DMS 273 (cell line): ENCODE measurements around the gene CLASP1.
"Not testable (repeated sequence)": the region's sequence is repeated elsewhere in the genome, so short reads cannot be mapped to it uniquely, and the experiment has no call there.

Experiments
- DNase-seq: peaks from one replicate; lab custom pipeline; 2025; ENCODE audit not compliant: unreplicated experiment; lab: John Stamatoyannopoulos, UW

CLASP1 gene

DNA sequence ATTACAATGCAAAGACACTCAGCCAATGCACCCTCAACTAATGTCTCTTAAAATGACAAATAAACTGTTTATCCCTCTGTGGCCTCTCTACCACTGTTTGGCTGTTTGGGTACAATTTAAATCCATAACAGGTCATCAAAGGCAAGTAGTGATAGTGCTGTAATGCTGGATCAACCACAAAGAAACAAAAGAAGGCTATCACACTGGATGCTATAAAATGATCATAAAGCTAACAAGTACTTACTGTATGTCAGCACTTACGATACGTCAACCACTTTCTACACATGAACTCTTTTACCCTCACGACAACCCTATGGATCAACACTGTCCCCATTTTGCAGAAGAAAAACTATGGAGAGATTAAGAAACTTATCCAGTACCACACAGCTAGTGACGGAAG is 64.5 kb downstream of the CLASP1 start:
- DNase-seq: no peak

- DNase-seq: no peak
Measured at GRCh38 chr2:121583555-121583954, 65.7 kb downstream of the CLASP1 start.

DNA sequence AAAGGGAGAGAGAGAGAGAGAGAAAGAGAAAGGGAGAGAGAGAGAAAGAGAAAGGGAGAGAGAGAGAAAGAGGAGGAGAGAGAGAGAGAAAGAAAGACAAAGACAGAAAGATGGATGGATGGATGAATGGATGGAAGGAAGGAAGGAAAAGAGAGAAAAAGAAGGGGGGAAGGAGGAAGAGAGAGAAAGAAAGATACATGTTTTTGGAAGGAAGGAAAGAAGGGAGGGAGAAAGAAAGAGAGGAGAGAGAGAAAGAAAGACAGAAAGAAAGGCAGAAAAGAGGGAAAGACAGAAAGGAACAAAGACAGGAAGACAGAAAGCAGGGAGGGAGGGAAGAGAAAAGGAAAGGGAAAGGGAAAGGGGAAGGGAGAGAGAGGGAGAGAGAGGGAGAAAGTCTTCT is 67.0 kb downstream of the CLASP1 start:
- no peak for DNase-seq

GRCh38 chr2:121579309-121579708 is 70.0 kb downstream of the CLASP1 start:
- DNase-seq: no peak

DNA sequence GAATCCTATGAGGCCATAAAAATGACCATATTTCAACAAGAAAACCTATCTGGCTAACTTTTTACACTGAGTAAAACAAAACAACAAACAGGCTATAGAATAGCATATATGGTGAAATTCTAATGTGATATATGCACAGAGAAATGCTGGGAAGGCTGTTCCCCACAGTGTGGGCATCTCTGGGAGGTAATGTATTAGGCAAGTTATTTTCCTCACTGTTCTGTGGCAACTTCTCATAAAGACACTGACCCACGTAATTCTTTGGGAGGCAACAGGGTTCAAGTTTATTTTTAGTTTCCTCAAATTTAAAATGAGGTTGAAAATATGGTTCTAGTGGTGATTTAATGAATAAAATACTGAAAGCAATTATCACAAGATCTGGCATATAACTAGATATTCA is 71.9 kb downstream of the CLASP1 start:
- no peak for DNase-seq

DNA sequence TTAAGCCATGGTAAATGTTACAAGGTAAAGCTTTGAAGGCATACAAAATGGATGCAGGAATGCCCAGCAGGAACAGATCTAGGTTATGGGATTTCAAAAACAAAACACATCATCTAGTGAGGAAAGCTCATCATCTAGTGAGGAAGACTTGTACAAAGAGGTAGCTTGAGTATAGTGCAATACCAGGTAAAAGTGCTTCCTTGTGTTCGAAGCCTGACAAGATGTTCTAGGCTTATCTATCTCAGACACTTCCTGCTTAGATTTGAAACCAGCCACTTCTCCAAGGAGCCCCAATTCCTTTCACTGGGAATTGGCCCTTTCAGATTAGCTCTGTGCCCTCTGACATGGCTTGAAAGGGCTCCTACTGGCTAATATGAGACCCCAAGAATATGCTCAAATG is 73.0 kb downstream of the CLASP1 start:
- DNase-seq: no peak

DNA sequence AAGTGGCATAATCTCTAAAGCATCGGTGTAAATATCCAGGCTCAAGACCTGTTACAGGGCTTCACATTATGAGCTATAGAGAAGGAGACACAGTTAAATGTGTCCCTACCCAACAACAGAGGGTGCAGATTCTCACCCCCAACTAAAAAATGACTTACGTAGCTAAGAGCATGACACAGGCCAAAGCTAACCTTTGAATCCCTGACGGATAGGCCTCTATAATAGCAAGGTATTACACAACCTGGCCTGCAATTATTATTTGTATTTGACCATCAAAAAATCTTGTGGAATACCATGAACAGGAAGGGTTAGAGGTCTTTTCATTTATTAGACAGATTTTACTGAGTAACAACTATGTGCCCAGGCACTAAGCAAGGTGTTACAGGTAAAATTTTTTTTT is 73.5 kb downstream of the CLASP1 start:
- DNase-seq: no peak

DNA sequence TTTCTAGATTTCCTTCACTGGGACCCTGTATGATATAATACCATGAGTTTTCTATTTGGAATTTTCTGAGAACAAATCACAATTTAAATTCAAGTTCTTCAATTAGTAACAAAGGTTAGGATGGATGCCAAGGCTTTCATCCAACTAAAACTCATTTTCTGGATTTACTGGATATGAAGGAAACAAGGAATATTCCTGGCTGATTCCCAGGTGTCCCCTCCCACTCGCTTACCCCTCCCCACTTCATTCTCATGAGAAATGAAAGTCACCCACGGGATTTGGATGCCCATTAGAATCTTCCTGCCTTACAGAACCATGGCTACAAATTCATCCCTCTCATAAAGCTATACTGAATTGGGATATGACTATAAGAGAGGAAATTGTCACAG is 78.6 kb downstream of the CLASP1 start:
- peak; percentile 16 for DNase-seq

- DNase-seq: peak; percentile 65
Measured at GRCh38 chr2:121570036-121570666, 79.1 kb downstream of the CLASP1 start.

- no peak for DNase-seq
Measured at GRCh38 chr2:121567957-121568409, 81.3 kb downstream of the CLASP1 start.

DNA sequence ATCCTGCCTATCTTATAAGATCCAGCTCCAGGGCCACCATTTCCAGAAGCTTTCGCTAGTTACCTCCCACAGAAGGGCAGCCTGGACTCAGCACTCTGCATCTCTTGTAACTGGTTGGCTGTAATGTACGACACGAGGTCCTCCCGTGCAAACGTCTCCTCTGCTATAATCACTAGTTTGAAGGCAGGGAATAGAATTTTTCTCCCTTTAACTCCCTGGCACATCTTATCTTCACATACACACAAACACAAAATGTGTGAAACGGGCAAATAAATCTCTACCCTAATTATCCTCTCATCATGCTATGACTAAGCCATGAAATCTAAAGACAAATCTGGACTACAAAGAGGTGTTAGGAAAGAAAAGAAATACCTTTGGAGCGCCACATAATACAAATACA is 81.8 kb downstream of the CLASP1 start:
- DNase-seq: no peak

DNA sequence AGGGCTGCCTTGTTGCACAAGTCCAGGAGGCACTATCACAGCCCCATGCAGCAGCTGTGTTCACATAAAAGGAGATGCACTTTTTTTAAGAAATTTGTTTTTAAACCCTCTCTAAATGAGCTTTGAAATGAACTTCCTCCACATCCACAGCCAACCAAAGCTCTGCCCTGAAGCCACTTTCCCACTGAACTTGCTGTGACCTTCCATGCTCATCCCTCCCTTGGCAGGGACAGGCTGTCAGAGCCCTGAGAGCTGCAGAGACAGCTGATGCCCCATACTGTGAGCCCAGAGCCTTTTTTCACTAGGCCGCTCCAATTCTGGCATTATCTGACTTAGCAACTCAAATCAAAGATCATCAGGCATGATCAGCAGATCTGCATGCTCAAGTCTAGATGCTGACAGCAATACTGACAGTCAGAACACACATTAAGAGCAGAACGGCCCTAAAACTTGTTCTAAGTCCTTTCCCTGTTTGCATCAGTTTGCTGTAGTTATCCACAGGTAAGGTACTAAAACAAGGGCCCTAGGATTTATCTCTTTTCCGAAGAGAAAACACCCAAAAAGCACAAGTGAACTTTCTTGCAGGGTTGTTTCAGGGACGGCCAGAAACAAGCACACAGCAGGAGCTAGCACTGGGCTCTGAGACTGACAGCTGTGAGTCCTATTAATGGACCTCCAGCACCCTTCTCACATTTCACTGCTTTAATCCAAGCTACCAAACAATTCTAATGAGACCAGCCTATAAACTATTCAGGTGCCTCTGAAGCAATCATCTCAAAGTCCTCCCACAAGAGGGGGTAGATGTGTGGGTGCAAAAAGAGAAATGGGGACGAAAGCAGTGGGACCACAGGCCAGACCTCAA is 83.6 kb downstream of the CLASP1 start:
- peak; percentile 89 for DNase-seq

GRCh38 chr2:121564905-121565304 is 84.4 kb downstream of the CLASP1 start:
- no peak for DNase-seq

- DNase-seq: not testable (repeated sequence)
Measured at GRCh38 chr2:121563754-121564153, 85.5 kb downstream of the CLASP1 start.

- DNase-seq: no peak
Measured at GRCh38 chr2:121562269-121563176, 86.7 kb downstream of the CLASP1 start.

GRCh38 chr2:121561617-121562268 is 87.5 kb downstream of the CLASP1 start:
- DNase-seq: no peak

GRCh38 chr2:121558329-121558728 is 90.9 kb downstream of the CLASP1 start:
- no peak for DNase-seq

DNA sequence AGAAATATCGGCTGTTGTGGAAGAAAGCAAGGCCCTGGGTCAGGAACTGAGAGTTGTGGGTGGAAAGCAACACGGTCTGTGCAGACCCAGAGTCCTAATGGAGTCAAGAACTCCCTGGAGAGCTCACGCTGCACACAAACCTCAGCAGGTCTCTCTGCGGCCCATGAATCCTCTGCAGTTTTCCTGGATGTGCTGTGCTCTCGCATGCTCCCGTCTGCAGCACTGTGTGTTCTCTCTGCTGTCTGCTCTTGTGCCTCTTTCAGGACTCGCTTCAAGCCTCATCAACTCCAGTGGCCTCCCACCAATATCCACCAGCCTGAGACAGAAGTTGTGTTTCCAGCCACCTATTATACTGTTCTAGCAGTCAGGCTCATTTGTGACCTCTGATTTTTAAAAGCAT is 94.3 kb downstream of the CLASP1 start:
- no peak for DNase-seq

- not testable (repeated sequence) for DNase-seq
Measured at GRCh38 chr2:121552477-121553180, 96.6 kb downstream of the CLASP1 start.

- DNase-seq: no peak
Measured at GRCh38 chr2:121550669-121551068, 98.6 kb downstream of the CLASP1 start.
